HG02623 (cell line): Measurements from ENCODE around the gene C16orf90.
"Not testable (repeated sequence)": the region's sequence is repeated elsewhere in the genome, so short reads cannot be mapped to it uniquely, and the experiment has no call there.

Experiments
- ATAC-seq: cut with Tn5 transposase; IDR thresholded peaks from one replicate; pipeline ENCODE4 v1.9.1; 2021; ENCODE audit warnings: moderate library complexity; ENCODE audit not compliant: unreplicated experiment

C16orf90 gene

DNA sequence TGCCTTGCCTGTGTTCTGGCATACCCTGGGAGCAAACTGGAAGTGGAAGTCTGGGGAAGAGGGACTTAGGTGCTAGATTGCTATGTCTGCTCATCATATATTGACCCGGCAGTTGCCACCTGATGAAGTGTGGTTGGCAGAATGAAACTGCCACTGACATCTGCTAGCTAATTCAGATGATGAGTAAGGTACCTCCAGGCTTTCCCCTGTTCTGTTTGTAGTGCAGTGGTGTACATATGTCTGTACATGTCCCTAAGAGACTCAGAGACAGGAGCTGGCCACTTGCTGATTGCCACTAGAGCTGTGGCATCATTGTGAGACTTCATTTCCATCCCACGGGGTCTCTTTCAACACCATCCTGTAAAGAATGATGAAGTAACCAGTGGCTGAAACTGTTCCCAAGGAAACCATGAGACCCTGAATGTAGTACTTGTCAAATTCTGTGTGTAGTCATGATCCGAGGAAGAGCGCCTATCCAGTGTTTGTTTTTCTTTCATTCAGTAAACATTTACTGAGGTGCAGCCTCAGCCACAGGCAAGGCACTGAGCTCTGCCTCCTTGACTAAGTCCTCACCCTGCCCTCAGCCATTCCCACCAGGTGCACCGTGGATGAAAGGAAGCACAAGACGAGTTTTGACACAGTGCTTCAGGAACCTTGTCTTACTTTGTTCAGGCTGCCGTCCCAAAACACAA lies 18.7 kb upstream of the C16orf90 start:
- ATAC-seq = no peak

DNA sequence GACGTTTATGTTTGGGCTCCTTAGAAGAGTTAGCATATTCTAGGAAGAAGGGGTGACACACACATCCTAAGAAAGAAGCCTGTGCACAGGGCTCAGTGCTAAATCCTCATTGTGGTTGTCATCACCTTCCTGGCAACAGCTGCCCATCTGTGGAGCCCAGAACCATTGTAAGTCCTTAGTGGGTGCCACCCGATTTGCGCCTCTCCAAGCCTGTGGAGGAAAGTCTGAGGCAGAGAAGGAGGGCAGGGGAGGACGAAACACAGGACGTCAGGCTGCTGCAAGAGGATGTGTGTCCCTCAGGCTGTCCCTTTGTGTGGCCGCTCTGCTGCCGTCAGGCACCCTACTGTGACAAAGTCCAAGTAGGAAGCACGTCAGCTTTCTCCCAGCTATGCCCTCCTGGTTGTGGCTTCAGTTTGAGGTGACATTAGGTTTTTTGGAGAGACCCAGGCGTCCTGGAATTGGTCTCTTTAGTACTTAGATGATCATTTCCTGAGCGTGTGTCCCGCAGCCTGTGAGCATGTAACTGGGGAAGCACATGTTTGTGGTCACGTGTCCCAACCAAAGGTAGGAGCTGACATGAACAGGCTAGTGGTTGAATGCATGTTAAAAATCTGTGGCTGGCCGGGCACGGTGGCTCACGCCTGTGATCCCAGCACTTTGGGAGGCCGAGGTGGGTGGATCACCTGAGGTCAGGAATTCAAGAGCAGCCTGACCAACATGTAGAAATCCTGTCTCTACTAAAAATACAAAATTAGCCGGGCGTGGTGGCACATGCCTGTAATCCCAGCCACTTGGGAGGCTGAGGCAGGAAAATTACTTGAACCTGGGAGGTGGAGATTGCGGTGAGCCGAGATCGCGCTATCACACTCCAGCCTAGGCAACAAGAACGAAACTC lies 16.2 kb upstream of the C16orf90 start:
- ATAC-seq = no peak

DNA sequence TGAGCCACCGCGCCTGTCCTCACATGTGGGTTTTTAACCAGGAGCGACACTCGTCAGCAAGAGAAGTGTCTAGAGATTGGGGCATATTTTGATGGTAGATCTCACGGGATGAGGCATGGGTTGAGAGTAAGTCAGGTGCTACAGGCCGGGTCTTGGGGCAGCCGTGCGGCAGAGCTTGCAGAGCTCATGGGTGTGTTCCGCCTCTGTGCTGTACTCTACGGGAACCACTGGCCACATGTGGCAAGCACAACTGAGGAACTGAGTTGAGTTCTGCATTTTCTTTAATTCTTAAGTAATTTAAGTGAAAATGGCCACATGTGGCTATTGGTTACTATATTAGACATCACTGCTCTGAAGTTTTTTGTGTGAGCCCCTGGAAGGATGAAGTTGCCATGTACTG lies 15.1 kb upstream of the C16orf90 start:
- ATAC-seq = no peak

DNA sequence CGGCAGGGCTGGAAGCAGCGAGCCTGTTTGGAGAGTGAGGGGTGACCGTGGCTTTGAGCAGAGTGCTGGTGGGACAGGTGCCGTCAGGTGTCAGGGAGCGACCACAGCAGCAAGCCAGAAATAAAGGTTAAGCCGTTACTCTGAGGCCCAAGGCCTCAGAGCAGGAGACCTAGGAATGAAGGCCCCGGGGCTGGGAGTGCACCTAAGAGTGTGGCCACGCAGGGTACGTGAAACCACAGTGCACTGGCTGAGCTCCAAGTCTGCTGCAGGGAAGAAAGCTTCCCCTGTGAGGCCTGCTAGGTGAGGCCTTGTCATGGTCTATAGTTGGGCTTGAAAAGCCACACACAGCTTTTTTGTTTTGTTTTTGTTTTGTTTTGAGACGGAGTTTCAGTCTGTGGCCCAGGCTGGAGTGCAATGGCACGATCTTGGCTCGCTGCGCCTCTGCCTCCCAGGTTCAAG lies 14.2 kb upstream of the C16orf90 start:
- ATAC-seq = peak; percentile 79

DNA sequence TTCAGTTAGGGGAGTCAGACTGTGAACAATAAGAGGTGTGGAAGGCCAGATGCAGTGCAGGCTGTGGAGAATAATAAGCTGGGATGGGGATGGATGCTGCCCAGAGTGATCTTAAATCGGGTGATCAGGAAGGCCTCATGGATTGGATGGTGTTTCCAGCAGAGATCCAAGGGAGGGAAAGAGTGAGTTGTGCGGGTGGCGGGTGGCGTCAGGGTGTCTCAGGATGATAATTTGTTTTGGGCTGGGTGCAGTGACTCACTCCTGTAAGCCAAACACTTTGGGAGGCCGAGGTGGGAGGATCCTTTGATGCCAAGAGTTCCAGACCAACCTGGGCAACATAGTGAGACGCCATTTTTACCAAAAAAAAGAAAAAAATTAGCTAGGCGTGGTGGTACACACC lies 13.4 kb upstream of the C16orf90 start:
- no peak for ATAC-seq

DNA sequence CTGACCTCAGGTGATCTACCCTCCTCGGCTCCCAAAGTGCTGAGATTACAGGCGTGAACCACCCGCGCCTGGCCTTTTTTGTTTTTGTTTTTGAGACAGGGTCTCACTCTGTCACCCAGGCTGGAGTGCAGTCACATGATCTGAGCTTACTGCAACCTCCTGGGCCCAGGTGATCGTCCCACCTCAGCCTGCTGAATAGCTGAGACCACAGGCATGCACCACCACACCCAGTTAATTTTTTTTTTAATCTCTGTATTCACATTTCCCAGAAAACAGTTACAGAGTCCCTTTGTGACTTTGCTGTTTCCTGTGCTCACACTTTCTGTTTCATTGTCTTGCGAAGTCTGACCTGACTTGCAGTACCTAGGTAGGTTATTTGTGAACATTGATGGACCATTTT lies 8.2 kb upstream of the C16orf90 start:
- no peak for ATAC-seq

DNA sequence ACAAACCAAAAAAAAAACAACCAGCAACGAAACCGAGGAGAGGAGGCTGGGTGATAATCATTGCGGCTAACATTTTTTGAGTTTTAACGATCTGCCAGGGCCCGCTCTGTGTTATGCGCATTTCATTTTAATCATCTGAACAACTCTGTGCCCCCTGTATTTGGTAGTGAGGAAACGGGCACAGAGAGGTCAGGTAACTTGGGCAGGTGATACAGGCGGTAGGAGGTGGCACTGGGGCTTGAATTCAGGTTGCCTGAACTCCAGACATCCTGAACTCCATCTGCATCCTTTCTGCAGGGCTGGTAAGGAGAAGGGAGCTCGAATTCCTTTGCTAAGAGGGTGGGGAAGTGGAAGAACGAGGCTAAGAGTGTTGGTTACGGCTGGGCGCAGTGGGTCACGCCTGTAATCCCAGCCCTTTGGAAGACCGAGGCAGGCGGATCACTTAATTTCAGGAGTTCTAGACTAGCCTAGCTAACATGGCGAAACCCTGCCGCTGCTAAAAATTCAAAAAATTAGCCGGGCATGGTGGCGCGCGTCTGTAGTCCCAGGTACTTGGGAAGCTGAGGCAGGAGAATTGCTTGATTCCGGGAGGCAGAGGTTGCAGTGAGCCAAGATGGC lies 6.6 kb upstream of the C16orf90 start:
- ATAC-seq = no peak

DNA sequence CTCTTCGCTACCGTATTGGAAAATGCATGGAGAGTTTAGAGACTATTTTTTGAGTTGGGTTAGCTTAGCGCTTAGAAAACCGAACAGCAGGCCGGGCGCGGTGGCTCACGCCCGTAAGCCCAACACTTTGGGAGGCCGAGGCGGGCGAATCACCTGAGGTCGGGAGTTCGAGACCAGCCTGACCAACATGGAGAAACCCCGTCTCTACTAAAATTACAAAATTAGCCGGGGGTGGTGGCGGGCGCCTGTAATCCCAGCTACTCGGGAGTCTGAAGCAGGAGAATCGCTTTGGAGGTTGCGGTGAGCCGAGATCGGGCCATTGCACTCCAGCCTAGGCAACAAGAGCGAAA lies 6.1 kb upstream of the C16orf90 start:
- ATAC-seq = not testable (repeated sequence)

DNA sequence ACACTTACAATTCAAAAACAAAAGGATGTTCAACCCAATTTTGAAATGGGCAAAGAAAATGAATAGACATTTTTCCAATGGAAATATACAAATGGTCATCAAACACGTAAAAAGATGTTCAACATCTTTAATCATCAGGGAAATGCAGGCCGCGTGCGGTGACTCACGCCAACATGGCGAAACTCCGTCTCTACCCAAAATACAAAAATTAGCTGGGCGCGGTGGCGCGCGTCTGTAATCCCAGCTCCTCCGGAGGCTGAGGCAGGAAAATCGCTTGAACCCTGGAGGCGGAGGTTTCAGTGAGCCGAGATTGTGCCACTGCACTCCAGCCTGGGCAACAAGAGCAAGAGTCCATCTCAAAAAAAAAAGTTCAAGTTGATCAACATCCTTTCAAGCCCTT lies 3.7 kb upstream of the C16orf90 start:
- no peak for ATAC-seq

DNA sequence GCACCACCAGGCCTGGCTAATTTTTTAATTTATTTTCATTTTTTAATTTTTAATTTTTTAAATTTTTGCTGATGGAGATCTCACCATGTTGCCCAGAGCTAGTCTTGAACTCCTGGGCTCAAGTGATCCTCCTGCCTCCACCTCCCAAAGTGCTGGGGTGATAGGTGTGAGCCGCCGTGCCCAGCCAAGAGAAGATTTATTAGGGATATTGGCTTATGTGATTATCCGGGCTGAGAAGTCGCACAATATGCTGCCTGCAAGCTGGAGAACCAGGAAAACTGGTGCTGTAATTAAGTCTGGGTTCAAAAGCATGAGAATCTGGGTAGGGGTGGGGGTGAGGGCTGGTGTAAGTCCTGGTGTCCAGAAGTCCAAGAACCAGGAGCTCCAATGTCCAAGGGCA lies 2.5 kb upstream of the C16orf90 start:
- ATAC-seq = no peak

DNA sequence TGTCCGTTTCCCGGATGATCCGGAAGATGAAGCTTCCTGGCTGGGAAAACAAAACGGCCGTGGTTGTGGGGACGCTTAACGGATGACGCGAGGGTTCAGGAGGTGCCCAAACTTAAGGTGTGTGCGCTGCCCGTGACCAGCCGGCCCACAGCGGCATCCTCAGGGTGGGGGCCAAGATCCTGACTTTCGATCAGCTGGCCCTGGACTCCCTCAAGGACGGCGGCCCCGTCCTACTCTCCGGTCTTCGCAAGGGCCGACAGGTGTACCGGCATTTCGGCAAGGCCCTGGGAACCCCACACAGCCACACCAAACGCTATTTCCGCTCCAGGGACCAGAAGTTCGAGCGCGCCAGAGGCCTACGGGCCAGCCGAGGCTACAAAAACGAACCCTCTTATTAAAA lies 1.1 kb upstream of the C16orf90 start:
- ATAC-seq = no peak

DNA sequence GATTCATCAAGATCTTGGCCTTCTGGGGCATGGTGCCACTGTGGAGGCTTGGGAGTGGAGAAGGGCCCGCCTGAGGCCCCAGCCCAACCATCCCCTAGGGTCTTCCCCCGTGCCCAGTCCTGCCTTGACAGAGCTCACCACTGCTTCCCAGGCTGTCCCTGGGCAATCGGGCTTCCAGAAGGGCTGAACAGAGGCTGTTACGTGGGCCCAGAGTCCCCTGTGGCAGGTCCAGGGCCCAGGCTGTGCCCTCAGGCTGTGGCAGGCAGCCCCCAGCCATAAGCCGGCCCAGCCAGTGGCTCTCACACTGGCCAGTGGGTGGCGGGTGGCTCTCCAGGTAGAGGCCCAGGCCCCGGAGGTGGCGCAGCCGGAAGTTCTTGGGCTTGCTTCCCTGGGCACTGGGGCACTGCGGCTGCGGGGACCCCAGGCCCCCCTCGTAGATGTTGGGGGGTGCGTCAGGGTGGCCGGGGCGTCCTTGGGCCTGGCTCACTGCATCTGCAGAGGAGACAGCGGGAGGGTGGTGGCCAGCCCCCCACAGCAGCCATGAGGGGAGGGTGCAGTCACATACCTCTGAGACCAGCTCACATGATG lies 809 bp downstream of the C16orf90 start:
- ATAC-seq = no peak

DNA sequence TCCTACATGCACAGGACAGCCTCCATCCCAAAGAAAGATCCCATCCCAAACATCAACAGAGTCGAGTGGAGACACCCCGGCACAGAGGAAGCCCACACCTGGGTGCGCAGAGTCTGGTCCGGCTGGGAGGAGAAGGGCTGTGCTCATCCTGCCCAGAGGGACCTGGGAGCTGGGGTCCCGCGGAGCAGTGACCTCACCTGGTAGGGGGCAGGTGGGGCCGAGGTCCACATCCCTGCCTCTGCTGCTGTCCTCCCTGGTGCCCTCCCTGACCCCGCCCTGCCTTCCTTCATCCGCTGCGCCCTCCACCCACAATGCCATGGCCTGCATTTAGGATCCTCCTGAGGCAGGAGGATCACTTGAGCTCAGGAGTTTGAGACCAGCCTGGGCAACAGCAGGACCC lies 2.9 kb downstream of the C16orf90 start:
- no peak for ATAC-seq

DNA sequence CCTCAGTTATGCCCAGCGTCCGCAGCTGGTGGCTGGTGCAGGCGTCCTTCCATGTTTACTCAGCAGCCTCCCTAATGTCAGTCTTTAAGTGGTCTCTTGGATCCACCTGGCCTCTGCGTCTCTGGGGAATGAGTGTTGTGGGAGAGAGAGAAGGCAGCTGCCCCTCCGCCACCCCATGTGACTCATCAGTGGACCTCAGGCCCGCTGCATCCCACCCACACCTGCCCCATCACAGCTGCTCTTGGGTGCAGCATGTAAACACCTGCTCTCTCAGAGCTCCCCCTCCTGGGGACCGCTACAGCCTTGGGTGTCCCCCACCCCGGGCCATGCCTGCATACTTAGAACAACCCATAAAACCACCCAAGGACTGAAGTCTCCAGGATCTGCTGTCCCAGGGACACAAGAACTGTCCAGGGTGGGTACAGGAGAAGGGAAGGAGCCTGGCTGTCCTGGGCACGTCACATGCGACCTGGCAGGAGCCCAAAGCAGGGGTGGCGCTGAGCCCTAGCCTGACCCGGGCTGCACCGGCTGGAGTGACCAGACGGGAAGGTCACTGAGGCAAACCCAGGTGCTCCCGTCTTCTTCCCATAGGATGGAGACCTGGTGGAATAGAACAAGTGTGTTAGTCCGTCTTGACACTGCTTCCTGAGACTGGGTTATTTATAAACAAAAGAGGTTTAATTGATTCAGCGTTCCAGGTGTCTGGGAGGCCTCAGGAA lies 4.2 kb downstream of the C16orf90 start:
- ATAC-seq = no peak

DNA sequence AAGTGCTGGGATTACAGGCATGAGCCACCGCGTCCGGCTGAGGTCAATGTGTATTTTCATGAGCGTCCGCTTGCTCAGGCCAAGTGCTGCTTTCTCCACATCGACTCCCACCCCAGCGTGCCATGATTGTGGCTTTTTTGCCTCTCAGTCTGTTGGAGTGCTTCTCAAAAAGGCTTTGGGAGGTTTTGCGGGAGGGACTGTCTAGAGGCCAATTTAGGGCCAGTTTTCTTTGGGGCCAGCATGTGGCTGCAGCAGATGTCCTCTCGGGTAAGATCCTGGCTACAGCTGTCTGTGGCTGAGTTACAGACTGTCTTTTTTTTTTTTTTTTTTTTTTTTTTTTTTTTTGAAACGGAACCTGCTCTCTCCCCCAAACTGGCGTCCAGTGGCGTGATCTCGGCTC lies 6.5 kb downstream of the C16orf90 start:
- ATAC-seq = no peak

DNA sequence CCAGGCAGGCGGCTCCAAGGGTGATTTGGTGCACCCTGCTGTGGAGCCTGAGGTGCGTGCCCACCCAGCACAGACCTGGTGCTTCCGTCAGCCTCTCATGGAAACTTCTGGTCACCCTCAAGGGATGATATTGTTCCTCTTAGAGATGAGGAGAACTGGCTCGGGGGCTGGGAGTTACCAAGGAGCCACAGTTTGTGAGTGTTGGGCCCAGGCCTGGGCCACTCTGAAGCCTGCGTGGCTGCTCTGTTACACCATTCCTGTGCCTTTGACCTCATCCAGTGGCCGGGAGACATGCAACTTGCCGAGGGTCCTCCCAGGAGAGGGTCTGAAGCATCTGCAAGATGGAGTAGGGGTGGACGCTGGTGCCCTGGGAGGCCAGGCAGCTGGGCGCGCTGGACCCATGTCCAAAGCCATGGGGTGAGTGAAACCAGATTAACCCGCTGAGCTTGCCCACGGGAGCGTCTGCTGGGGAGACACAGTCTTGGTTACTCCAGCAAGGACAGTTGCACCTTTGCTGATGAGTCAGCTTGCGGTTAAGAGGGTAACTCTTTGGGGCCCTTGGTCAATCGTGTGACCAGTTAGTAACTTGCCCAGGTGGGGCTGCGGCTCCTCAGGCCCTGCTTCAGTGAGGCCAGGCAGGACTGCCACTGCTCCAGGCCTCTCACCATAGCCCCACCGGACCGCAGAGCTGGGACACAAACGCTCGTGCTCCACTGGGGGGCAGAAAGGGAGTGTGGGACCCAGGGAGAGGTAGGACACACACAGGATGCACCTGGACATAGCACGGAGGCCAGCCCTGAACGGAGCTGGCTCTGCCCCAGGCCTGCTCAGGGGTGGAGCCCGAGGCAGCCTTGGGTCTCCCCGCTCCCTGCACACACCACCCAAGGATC lies 7.5 kb downstream of the C16orf90 start:
- no peak for ATAC-seq

DNA sequence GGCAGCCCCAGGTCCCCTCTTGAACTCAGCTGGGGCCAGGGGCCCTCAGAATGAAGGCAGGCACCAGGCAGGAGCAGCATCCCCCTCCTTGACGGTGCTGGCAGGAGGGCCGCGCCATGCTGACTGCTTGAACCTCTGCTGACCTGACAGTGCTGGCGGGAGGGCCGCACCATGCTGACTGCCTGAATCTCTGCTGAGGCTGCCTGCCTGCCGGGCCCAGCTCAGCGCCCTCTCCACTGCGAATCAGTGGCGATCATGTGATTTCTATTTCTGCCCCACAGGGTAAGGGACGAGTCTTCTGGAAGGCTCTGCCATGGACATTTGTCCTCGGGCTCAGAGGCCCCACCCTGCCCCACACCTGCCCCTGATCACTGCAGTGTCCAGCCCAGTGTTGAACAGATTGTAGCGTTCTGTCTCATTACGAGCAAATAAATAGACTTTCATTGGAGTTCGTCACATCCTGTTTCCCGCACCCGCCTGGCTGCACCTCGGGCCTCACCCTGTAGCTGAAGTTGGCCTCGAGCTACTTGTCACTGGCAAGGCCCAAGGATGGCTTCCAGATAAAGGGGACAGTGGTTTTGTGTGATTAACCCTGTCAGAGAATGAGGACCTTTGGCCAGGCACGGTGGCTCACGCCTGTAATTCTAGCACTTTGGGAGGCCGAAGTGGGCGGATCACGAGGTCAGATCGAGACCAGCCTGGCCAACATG lies 8.6 kb downstream of the C16orf90 start:
- no peak for ATAC-seq

DNA sequence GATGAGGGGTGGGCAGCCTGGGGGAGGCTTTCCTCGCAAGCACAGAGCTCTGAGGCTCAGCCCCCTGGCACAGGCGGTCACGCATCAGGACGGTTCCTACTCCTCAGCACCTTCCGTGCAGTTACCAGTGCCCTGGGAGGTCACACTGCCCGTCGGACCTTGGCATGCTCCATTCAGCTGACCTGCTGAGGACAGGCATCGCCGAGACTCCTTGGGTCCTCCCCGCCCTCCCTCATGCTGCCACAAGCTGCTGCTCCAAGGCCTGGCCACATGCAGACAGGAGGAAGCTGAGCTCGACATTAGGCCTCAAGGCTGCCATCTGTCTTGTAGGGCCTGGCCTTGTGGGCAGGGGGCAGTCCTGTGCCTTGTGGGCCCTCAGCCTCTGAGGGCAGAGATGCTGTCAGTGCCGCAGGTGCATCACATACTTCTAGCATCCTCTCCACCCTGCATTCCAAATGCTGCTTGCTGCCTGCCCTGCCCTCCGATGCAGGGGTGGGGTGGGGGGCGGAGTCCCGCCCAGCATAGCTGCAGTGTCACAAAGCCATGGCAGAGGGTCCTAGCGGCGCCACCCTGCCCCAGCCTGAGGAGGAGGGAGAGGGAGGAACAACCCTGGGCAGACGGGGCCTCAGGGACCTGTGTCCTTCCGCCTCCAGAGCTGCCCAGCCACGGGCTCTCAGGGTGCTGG lies 9.3 kb downstream of the C16orf90 start:
- no peak for ATAC-seq
